HepG2 (cell line): ENCODE measurements around the gene AMDHD1. TPM values are rescaled to one million over a fixed set of nuclear protein-coding genes. Genes with fewer than 3 reads are reported as not detected.
A peak's percentile ranks its signal among the peaks of the same experiment; 100 is the strongest.

Experiments used
- ARNT2 ChIP-seq: sonication (generic); formaldehyde crosslinking; IDR thresholded peaks from 2 replicates; pipeline ENCODE4 v1.8.0; 2022; ENCODE audit warnings: mild to moderate bottlenecking, low read depth, missing genetic modification reagents, moderate library complexity
- FOXK1 ChIP-seq: sonication (generic); formaldehyde crosslinking; IDR thresholded peaks from 2 replicates; pipeline ENCODE4 v1.4.0; 2020; ENCODE audit warnings: low read depth, missing genetic modification reagents, borderline replicate concordance
- FOXO1 ChIP-seq: sonication (generic); formaldehyde crosslinking; IDR thresholded peaks from 2 replicates; pipeline ENCODE4 v1.4.0; 2020; ENCODE audit warnings: missing genetic modification reagents
- MLX ChIP-seq: IDR thresholded peaks from 2 replicates; pipeline ENCODE4 v1.6.1; 2016
- MXD4 ChIP-seq: IDR thresholded peaks from 2 replicates; pipeline ENCODE4 v1.6.1; 2016; ENCODE audit warnings: mild to moderate bottlenecking, missing biosample characterization, missing genetic modification reagents
- NR2F1 ChIP-seq, 2 experiments: fragments of 450-650 bp in 1 of 2; formaldehyde crosslinking in 1 of 2; IDR thresholded peaks; 2 replicates each; pipeline versions ENCODE4 v1.5.0 to v1.6.1; 2016 to 2020; ENCODE audit warnings: mild to moderate bottlenecking in 1 of 2, missing compliant biosample characterization in 1 of 2, missing genetic modification reagents in 1 of 2, moderate library complexity in 1 of 2
- PRDM10 ChIP-seq: sonication (generic); formaldehyde crosslinking; IDR thresholded peaks from 2 replicates; pipeline ENCODE4 v1.4.0; 2020; ENCODE audit warnings: low read depth, missing genetic modification reagents
- PRPF4 ChIP-seq: fragments of 200-400 bp; formaldehyde crosslinking; IDR thresholded peaks from 2 replicates; pipeline ENCODE4 v1.6.1; 2016; ENCODE audit warnings: low read length, low read depth; ENCODE audit not compliant: poor library complexity, severe bottlenecking
- REL ChIP-seq: sonication (generic); formaldehyde crosslinking; conservative IDR thresholded peaks from 2 replicates; pipeline ENCODE4 v1.8.0; 2022; ENCODE audit warnings: mild to moderate bottlenecking, missing genetic modification reagents, moderate library complexity
- REST ChIP-seq, 2 experiments: IDR thresholded peaks; 2 replicates each; pipeline ENCODE4 v1.6.1; 2011 to 2012; ENCODE audit warnings: low read length in 2 of 2, borderline replicate concordance in 1 of 2, low read depth in 1 of 2, mild to moderate bottlenecking in 1 of 2, moderate library complexity in 1 of 2
- SNAI1 ChIP-seq: sonication (generic); formaldehyde crosslinking; IDR thresholded peaks from 2 replicates; pipeline ENCODE4 v1.5.0; 2020; ENCODE audit warnings: mild to moderate bottlenecking, missing genetic modification reagents, borderline replicate concordance
- TFDP2 ChIP-seq: sonication (generic); formaldehyde crosslinking; IDR thresholded peaks from 2 replicates; pipeline ENCODE4 v1.4.0; 2020; ENCODE audit warnings: missing genetic modification reagents
- ZBTB46 ChIP-seq: sonication (generic); formaldehyde crosslinking; IDR thresholded peaks from 2 replicates; pipeline ENCODE4 v1.4.0; 2020; ENCODE audit warnings: mild to moderate bottlenecking, missing genetic modification reagents, borderline replicate concordance
- ZNF740 ChIP-seq: sonication (generic); formaldehyde crosslinking; IDR thresholded peaks from 2 replicates; pipeline ENCODE4 v1.4.0; 2020; ENCODE audit warnings: missing genetic modification reagents
- polyA plus RNA-seq, 8 experiments: library from polyadenylated mRNA; depleted of rRNA in 3 of 8; stranded (reverse) in 7 of 8; unstranded in 1 of 8; fragments of >200 nt; fragmentation: Illumina TruSeq in 4 of 8; extraction: Trizol in 4 of 8; gene quantifications; 2 replicates each; pipeline versions ENCODE4 v1.2.1 to v1.2.3, GENCODE V29; 2011 to 2016; ENCODE audit warnings: low read depth in 4 of 8, missing spikeins in 1 of 8, mixed read lengths in 1 of 8; ENCODE audit not compliant: insufficient read depth in 1 of 8
- total RNA-seq, 5 experiments: library from RNA; depleted of rRNA; stranded (reverse); fragments of >200 nt; fragmentation: Illumina TruSeq; extraction: Trizol; gene quantifications; 2 replicates each; pipeline ENCODE4 v1.2.3, GENCODE V29; 2016; ENCODE audit warnings: low read depth in 1 of 5

AMDHD1 gene
- total and polyA plus RNA-seq, 2 of the 13 experiments (the other 11 are each of a cell fraction or from before 2014, with no cell fraction given), result 6.5 to 29.6 TPM

- 0 out of 4 replicates have a peak, but pooled peaks of 1 of the 2 experiments have one; percentile 5 for TF ChIP-seq NR2F1 (CRISPR knock-in tag; IDR thresholded peaks at IDR 0.05)
- TF ChIP-seq SNAI1 (CRISPR knock-in tag), result no peak
- no peak for TF ChIP-seq PRPF4
- 0 out of 2 replicates have a peak, but pooled peaks have one; percentile 23 for TF ChIP-seq ZBTB46 (CRISPR knock-in tag)
- 0 out of 2 replicates have a peak, but pooled peaks have one; percentile 68 for TF ChIP-seq MXD4 (CRISPR knock-in tag)
- TF ChIP-seq FOXK1, result peak; percentile 24; the same call in 1 of the 2 replicates
- TF ChIP-seq FOXO1 (CRISPR knock-in tag), result no peak; the same call in 1 of the 2 replicates
- TF ChIP-seq REL (CRISPR knock-in tag), result 0 out of 2 replicates have a peak, but pooled peaks have one; percentile 3
- TF ChIP-seq ARNT2 (CRISPR knock-in tag), result 0 out of 2 replicates have a peak, but pooled peaks have one; percentile 44
- 0 out of 4 replicates have a peak, but pooled peaks of 1 of the 2 experiments have one; percentile 13 for TF ChIP-seq REST (IDR thresholded peaks at IDR 0.05; ENCODE audit: borderline replicate concordance in 1 of 2, low read depth in 1 of 2, low read length in 2 of 2)
- TF ChIP-seq MLX, result no peak
- TF ChIP-seq PRDM10 (CRISPR knock-in tag), result peak; percentile 56; the same call in 1 of the 2 replicates
- TF ChIP-seq TFDP2, result peak; percentile 7; the same call in 1 of the 2 replicates
- no peak; the same call in 1 of the 2 replicates for TF ChIP-seq ZNF740
These were observed 404 bp upstream of the AMDHD1 start, which contains the start of gene CCDC38 (continued) for GRCh38 chr12:95942524-95943329.
